SJCRH30 (cell line): ENCODE data around the gene RHBDF2. TPM values are rescaled to one million over a fixed set of nuclear protein-coding genes. Genes with fewer than 3 reads are reported as not detected.

Experiments
- DNase-seq, 2 experiments: peaks; one replicate each; pipeline ENCODE4 v3.0.0-alpha.2; 2015 to 2020
- H3K27ac ChIP-seq: fragments of 250-450 bp; sonication (Bioruptor Pico); 2 replicates; pipeline ENCODE4 v1.5.1; 2020; ENCODE audit warnings: mild to moderate bottlenecking, moderate library complexity
- H3K27me3 ChIP-seq: fragments of 250-450 bp; sonication (Bioruptor Pico); 2 replicates; pipeline ENCODE4 v1.5.1; 2020; ENCODE audit warnings: mild to moderate bottlenecking, moderate library complexity
- H3K36me3 ChIP-seq: fragments of 250-450 bp; sonication (Bioruptor Pico); 2 replicates; pipeline ENCODE4 v1.5.1; 2020; ENCODE audit warnings: mild to moderate bottlenecking, moderate library complexity
- H3K4me1 ChIP-seq: fragments of 250-450 bp; sonication (Bioruptor Pico); 2 replicates; pipeline ENCODE4 v1.5.1; 2020; ENCODE audit warnings: mild to moderate bottlenecking, moderate library complexity
- H3K4me3 ChIP-seq: fragments of 250-450 bp; sonication (Bioruptor Pico); 2 replicates; pipeline ENCODE4 v1.5.1; 2020; ENCODE audit warnings: mild to moderate bottlenecking, moderate library complexity
- H3K9me3 ChIP-seq: fragments of 250-450 bp; sonication (Bioruptor Pico); replicated peaks from 2 replicates; pipeline ENCODE4 v1.5.1; 2020; ENCODE audit warnings: mild to moderate bottlenecking, moderate library complexity
- total RNA-seq: library from RNA; depleted of rRNA; stranded (reverse); fragments of >200 nt; shearing (Covaris generic); gene quantifications from 2 replicates; pipeline ENCODE4 v1.2.3, GENCODE V29; 2014

RHBDF2 gene
- total RNA-seq, 1 experiment from 2014 or later, result 2.5 TPM

DNA sequence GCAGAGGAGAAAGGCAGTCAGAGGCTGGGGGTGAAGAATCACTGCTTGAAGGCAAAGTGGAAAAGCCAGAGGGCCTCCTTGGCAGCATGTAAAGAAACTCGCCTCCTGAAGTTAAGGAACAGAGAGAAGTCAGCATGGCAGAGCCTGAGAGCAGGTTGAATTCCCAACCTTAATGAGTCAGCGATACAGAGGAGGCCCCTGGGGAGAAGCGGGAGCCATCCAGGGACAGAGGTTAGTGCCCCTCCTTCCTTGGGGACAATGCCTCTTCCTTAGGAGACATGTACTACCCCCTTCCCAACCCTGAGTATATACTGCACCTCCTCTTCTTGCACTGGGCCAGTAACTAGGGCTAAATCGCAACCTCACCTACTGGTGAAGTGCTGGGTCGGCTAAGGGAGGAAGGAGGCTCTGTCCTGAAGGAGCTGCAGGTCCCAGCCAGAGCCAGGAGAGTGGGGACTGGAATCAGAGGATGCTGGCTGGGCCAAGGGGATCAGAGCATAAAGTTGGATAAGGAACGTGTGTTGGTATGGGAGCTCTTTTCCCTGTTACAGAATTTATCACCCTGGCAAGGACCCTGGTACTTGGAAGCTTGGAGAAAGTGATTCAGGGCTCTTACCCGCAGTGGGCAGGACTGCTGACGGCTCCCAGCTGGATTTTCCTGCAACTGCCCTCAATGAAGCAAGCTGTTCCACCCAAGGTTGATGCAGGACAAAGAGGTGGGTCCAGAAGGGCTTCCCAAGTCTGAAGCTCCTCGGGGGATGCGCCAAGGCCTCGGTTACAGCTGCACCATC is 39.3 kb downstream of the RHBDF2 start:
- Histone ChIP-seq H3K27ac (no peak overlapping the region), H3K4me3 (no peak overlapping the region), H3K36me3 (no peaks in the 10 kb centered on the region), H3K4me1 (peaks cover 9% of the 10 kb centered on the region), H3K27me3 (peaks cover 6% of the 10 kb centered on the region), H3K9me3 (no peaks in the 10 kb centered on the region)
- DNase-seq, result no peak

DNA sequence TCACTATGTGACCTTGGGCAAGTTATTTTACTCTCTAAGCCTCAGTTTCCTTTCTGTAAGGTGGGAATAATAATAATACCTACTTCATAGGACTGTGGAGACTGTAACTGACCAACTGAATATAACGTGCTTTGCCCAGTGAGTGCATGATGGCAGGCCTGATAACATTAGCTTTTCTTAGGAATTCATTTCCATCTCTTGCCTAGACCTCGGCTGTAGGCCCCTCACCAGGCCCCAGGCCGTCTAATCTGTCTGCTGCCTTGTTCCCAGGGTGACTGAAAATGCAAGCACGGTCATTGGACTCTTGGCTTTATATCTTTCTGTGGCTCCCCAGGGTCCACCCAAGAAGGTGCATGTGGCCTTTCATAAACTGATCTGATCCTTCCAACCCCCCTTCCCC is 41.5 kb downstream of the RHBDF2 start:
- H3K4me3 ChIP-seq, result no peak overlapping the region
- no peak for DNase-seq

DNA sequence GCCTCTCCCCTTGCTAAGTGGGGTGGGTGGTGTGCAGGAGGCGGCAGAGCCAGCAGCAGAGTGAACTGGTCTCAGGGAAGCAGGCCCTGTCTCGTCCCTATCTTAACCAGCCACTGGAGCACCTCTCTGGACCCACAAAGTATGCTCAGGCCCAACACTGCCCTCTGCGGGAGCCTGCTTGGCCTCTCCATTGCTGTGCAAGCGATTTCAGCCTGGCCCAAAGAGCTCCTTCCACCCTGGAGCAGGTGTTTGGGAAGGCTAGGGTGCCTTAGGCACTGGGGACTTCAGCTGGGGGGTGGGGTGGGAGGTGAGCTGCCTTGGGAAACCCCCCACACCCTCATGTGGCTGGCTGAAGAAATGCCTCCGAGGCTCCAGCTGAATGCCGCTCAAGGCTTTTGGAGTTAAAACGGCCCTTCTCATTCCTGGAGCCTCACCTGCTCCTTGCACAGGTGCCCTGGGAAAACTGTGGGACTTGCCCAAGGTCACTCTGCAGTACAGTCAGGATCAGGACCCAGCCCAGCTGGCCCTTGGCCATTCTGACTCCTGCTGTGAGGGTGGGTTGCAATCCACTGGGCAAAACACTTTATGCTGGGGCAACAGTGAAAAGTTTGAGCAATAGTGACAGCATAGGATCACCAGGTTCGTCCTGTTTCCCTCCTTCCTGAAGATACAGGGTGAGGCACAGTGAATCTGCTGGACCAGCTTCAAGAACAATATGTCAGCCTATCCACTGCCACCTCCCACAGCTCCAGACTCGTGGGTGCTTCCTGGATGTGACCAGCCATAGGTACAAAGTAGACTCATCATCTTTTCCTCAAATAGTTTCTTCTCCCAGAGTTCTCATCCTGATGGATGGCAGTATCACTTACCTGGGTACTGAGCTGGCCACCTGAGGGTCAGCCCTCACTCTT is 42.4 kb downstream of the RHBDF2 start:
- Histone ChIP-seq H3K27me3 (peaks cover 6% of the 10 kb centered on the region), H3K9me3 (no peaks in the 10 kb centered on the region), H3K27ac (no peak overlapping the region), H3K36me3 (no peaks in the 10 kb centered on the region), H3K4me3 (no peak overlapping the region), H3K4me1 (no peaks in the 10 kb centered on the region)
- peak; percentile 66 to 76 for DNase-seq

More for the DNA sequence above, 41.5 kb downstream of the RHBDF2 start:
- Histone ChIP-seq H3K9me3 (no peaks in the 10 kb centered on the region), H3K36me3 (no peaks in the 10 kb centered on the region), H3K27me3 (peaks cover 6% of the 10 kb centered on the region), H3K27ac (no peak overlapping the region), H3K4me1 (no peaks in the 10 kb centered on the region)

GRCh38 chr17:76453431-76453743 is 47.8 kb downstream of the RHBDF2 start:
- DNase-seq, result no peak
- Histone ChIP-seq H3K4me1 (peaks cover 17% of the 10 kb centered on the region), H3K9me3 (no peaks in the 10 kb centered on the region), H3K4me3 (peak overlapping the region; percentile 87), H3K27ac (no peak overlapping the region), H3K36me3 (no peaks in the 10 kb centered on the region), H3K27me3 (no peaks in the 10 kb centered on the region)

GRCh38 chr17:76452660-76453430 is 48.4 kb downstream of the RHBDF2 start, which contains the start of gene UBE2O:
Gene UBE2O, minus strand, starts transcription at chr17:76453152. Its CDS starts 11 bp downstream, at chr17:76453141.
- Histone ChIP-seq H3K4me3 (peak within 1 kb of the TSS; percentile 87), H3K27ac (no peak within 1 kb of the TSS), H3K36me3 (no peaks in the 10 kb centered on the region), H3K27me3 (no peaks in the 10 kb centered on the region), H3K9me3 (no peaks in the 10 kb centered on the region), H3K4me1 (peaks cover 23% of the 10 kb centered on the region)
- peak; percentile 97 for DNase-seq

DNA sequence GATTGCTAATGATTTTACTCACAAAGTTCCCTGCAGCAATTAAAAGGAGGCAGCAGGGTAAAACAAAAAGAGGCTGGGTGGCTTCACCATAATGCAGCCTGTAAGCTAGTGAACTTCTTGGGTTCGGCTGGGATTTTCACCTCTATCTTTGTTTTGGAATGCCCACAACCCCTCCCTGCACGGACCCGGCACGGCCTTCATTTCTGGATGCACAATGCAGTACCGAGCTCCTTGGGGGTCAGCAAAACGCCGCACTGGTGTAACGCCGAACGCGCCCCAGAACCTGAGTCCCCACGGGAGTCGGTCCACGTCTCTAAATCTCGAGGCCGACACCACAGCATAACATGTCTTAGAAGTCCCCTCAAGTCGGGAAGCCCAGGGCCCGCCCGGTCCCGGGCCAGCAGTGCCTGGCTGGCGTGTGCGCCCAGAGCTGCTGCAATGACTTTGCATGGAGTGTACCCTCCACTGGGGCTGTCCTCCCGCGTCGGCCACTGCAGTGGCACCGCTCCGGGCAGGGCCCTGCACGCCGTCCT is 49.0 kb downstream of the RHBDF2 start:
- H3K27ac ChIP-seq, result no peak overlapping the region
- H3K4me1 ChIP-seq, result peaks cover 24% of the 10 kb centered on the region
- no peaks in the 10 kb centered on the region for H3K27me3 ChIP-seq
- H3K9me3 ChIP-seq, result no peaks in the 10 kb centered on the region
- H3K36me3 ChIP-seq, result no peaks in the 10 kb centered on the region
- peak in 1 of 2 experiments; percentile 44 for DNase-seq
- H3K4me3 ChIP-seq, result peak overlapping the region; percentile 87

DNA sequence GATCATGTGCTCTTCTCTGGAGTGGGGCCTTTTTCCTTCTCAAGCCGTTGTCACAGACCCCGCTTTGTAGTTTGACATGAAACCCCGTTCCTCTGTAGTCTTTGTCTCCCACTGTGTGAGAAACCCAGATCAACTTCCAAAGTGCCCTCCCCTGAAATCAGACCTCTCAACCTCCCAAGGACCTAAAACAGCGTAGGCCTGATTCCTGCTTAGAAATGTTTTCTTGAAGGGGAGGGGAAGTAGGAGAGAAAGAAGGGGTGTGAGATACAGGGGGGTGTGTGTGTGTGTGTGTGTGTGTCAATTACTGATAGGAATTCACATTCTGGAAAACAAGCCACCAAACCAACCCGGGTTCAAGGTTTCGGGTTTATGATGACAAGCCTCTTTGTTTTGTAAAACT is 49.7 kb downstream of the RHBDF2 start:
- no peaks in the 10 kb centered on the region for H3K9me3 ChIP-seq
- DNase-seq, result no peak
- H3K27me3 ChIP-seq, result no peaks in the 10 kb centered on the region
- H3K4me1 ChIP-seq, result peaks cover 31% of the 10 kb centered on the region
- H3K4me3 ChIP-seq, result peak overlapping the region; percentile 87
- no peaks in the 10 kb centered on the region for H3K36me3 ChIP-seq
- no peak overlapping the region for H3K27ac ChIP-seq

- Histone ChIP-seq H3K4me3 (no peak overlapping the region), H3K36me3 (no peaks in the 10 kb centered on the region), H3K9me3 (no peaks in the 10 kb centered on the region), H3K27ac (no peak overlapping the region), H3K27me3 (no peaks in the 10 kb centered on the region), H3K4me1 (peaks cover 55% of the 10 kb centered on the region)
- DNase-seq, result no peak
Observed at GRCh38 chr17:76449126-76449525, 52.1 kb downstream of the RHBDF2 start.

DNA sequence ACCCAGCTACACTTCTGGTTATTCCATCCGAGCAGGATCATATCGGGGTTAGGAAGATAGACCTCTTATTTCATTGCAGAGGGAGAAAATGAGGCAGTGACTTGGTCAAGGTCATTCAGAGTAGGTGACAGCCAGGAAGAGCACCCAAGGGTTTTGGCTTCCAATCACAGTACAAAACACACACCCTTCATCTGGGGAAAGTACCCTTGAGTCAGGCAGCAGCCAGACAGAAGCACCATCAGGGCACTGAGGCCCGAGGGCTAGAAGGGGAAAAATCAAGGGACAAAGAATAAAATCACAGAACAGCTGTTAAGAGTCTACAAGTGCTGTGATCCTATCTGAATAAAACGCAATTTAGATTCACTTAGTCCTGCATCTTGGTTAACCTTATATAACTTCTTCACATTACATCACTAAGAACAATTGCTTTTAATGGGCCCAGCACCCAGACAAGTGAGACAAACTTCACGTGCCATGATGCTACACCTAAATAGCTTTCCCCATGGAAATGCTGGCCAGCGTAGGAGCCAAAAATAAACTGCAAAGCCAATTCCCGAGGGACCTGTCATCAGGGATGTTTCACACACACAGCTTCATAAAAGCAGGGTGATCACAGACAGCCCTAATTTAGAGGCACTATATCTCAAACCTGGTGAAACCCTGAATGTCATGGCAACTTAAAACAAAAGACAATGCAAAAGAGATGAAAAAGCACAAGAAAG is 53.1 kb downstream of the RHBDF2 start:
- Histone ChIP-seq H3K9me3 (no peaks in the 10 kb centered on the region), H3K27me3 (no peaks in the 10 kb centered on the region), H3K27ac (no peak overlapping the region), H3K4me1 (peaks cover 58% of the 10 kb centered on the region), H3K4me3 (no peak overlapping the region), H3K36me3 (no peaks in the 10 kb centered on the region)
- DNase-seq, result peak in 1 of 2 experiments; percentile 37

DNA sequence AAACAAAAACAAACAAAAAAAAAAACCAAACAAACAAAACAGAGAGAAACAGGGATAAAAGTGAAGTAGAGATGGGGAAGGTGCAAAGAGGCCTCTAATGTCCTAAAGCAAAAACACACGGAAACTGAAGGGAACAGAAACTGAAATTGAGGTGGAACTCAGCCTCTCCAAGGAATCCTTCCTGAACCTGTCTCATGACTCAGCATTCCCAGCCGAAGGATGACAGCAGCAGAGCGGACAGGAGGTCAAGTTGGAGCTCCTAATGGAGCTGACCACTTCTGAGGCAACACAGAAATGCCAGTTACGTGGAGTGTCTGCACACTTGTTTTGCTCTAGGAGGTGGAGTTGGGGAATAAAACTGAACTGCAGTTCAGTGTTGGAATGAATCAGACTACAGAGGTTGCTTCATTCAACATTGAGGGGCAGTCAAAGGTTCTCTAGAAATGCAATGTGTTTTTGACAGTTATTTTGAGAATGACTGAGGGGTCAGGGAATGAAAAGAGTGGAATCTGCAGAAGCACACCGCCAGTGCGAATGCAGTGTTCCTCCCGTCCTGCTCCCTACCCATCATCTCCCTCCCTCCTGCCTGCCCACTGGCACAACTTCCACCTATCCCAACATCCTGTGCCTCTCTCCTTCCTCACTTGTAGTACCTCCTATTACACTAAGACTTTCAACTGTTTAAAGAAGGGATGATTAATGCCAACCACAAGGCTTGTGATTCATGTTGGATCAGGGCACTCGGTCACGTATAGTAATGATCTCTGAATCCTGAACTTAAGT is 54.6 kb downstream of the RHBDF2 start:
- Histone ChIP-seq H3K9me3 (no peaks in the 10 kb centered on the region), H3K27ac (no peak overlapping the region; the same call in 1 of the 2 replicates), H3K4me3 (no peak overlapping the region), H3K4me1 (peaks cover 54% of the 10 kb centered on the region), H3K36me3 (no peaks in the 10 kb centered on the region; the same call in 1 of the 2 replicates), H3K27me3 (no peaks in the 10 kb centered on the region)
- peak; percentile 36 to 41 for DNase-seq

DNA sequence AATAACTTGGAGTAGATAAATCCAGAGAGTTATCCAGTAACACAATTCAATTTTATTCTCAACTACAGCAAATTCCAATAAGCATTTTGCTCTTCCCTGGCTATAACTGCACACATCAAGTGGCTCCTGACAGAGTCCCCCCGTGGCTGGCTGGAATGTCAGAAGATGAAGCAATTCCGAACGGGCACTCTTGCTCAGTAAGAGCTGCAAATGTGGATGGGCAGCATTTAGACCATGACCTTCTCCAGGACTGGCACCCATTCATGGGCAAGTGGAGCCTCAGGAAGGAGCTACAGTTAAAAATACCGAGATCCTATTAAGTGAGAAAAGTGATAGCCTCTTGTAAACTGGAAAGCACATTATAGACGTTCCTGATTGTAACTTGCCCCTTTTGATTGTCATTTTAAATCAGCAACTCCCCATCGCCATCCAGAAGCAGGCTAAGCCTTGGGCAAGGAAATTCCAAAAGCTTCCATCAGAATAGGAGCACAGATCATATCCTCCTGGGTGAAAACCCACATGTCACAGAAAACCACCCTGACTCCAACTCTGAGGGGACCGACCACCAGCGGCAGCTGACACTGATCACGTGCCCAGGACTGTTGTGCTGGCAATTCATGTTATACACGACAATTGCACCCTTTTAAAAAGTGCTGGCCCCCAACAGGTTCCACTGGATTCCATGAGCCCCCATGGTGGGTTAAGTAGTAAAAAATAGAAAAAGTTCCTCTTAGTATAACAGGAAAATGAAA is 55.4 kb downstream of the RHBDF2 start:
- H3K27me3 ChIP-seq, result no peaks in the 10 kb centered on the region
- H3K9me3 ChIP-seq, result no peaks in the 10 kb centered on the region
- no peak overlapping the region; the same call in 1 of the 2 replicates for H3K27ac ChIP-seq
- peak in 1 of 2 experiments; percentile 28 for DNase-seq
- no peaks in the 10 kb centered on the region; the same call in 1 of the 2 replicates for H3K36me3 ChIP-seq
- no peak overlapping the region for H3K4me3 ChIP-seq
- peaks cover 47% of the 10 kb centered on the region for H3K4me1 ChIP-seq

GRCh38 chr17:76444518-76445311 is 56.5 kb downstream of the RHBDF2 start:
- peak; percentile 81 to 82 for DNase-seq
- Histone ChIP-seq H3K4me3 (no peak overlapping the region), H3K36me3 (no peaks in the 10 kb centered on the region; the same call in 1 of the 2 replicates), H3K4me1 (peaks cover 45% of the 10 kb centered on the region), H3K9me3 (no peaks in the 10 kb centered on the region), H3K27me3 (no peaks in the 10 kb centered on the region), H3K27ac (no peak overlapping the region)
